Smooth muscle cell (in vitro differentiated cells): Measurements from ENCODE around the gene CHKA. TPM values are rescaled to one million over a fixed set of nuclear protein-coding genes. Genes with fewer than 3 reads are reported as not detected.

Experiments
- DNase-seq: peaks from one replicate; lab custom pipeline; 2025; ENCODE audit not compliant: unreplicated experiment; lab: John Stamatoyannopoulos, UW
- H2AFZ ChIP-seq: fragments of 200-600 bp; sonication (generic); 2 replicates; pipeline ENCODE4 v1.6.0; 2016; ENCODE audit warnings: antibody characterized with exemption, low read depth, mild to moderate bottlenecking
- H3F3A ChIP-seq: fragments of 200-600 bp; sonication (generic); 2 replicates; pipeline ENCODE4 v1.6.0; 2017; ENCODE audit warnings: antibody characterized with exemption, low read depth
- H3K27ac ChIP-seq: fragments of 200-600 bp; sonication (generic); 2 replicates; pipeline ENCODE4 v1.5.1; 2016; ENCODE audit warnings: low read depth, mild to moderate bottlenecking
- H3K27me3 ChIP-seq: fragments of 200-600 bp; sonication (generic); 2 replicates; pipeline ENCODE4 v1.6.1; 2016; ENCODE audit warnings: low read depth, mild to moderate bottlenecking
- H3K36me3 ChIP-seq: fragments of 200-600 bp; sonication (generic); 2 replicates; pipeline ENCODE4 v1.5.1; 2016; ENCODE audit warnings: low read depth
- H3K4me1 ChIP-seq: fragments of 200-600 bp; sonication (generic); 2 replicates; pipeline ENCODE4 v1.5.1; 2016; ENCODE audit warnings: low read depth
- H3K4me2 ChIP-seq: fragments of 200-600 bp; sonication (generic); 2 replicates; pipeline ENCODE4 v1.6.0; 2016; ENCODE audit warnings: mild to moderate bottlenecking
- H3K4me3 ChIP-seq: fragments of 200-600 bp; sonication (generic); 2 replicates; pipeline ENCODE4 v1.5.1; 2016; ENCODE audit warnings: mild to moderate bottlenecking
- H3K79me2 ChIP-seq: fragments of 200-600 bp; sonication (generic); 2 replicates; pipeline ENCODE4 v1.6.0; 2016; ENCODE audit warnings: low read depth, mild to moderate bottlenecking
- H3K9ac ChIP-seq: fragments of 200-600 bp; sonication (generic); 2 replicates; pipeline ENCODE4 v1.6.0; 2016; ENCODE audit warnings: low read depth
- H3K9me3 ChIP-seq: fragments of 200-600 bp; sonication (generic); replicated peaks from 2 replicates; pipeline ENCODE4 v1.5.1; 2016; ENCODE audit warnings: low read depth
- H4K20me1 ChIP-seq: fragments of 200-600 bp; sonication (generic); 2 replicates; pipeline ENCODE4 v1.6.0; 2016; ENCODE audit warnings: low read depth
- WGBS: methylation state at CpG from one replicate; pipeline ENCODE4 v1.1.7; 2016; ENCODE audit warnings: low lambda C conversion rate; 5-methylcytosine and 5-hydroxymethylcytosine counted together
- polyA plus RNA-seq: library from polyadenylated mRNA; unstranded; fragments of >200 nt; fragmentation: Nextera tagmentation; extraction: Ambion mirVana; gene quantifications from 2 replicates; pipeline ENCODE4 v1.2.1, GENCODE V29; 2016
- total RNA-seq: library from RNA; depleted of rRNA; stranded (reverse); fragments of >200 nt; gene quantifications from 2 replicates; pipeline ENCODE4 v1.2.3, GENCODE V29; 2014
- TF ChIP-seq, protein P1 (sequence below): fragments of 200-600 bp; sonication (generic); IDR thresholded peaks from 2 replicates; pipeline ENCODE4 v1.5.1; 2017; ENCODE audit warnings: borderline replicate concordance, mild to moderate bottlenecking, antibody characterized with exemption; ENCODE audit not compliant: insufficient read depth, poor library complexity, severe bottlenecking

The CHKA gene
- total and polyA plus RNA-seq, 2 experiments from 2014 or later: 19.9 to 31.1 TPM

DNA sequence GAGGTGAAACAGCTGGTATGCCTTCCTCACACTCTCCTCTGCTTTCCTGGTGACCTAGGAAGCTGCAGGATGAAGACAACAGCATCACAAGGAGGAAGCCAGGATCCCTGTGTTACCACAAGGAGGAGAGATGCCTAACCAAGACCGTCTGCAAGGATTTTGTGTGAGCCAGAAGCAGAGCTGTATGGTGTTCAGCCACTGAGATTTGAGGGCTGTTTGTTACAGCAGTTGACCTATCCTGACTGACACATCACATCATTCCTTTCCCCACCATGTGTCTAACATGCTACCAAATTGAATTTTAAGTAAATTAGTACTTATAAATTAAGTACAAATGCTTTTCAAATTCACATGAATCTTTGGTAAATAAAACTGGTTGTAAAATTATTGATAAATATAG, 8.9 kb upstream of the CHKA start:
- no peaks in the 10 kb centered on the region for H3F3A ChIP-seq
- no peak for DNase-seq
- no peak overlapping the region for H3K9ac ChIP-seq
- H3K4me2 ChIP-seq: no peak overlapping the region
- no peaks in the 10 kb centered on the region for H3K4me1 ChIP-seq
- no peaks in the 10 kb centered on the region for H4K20me1 ChIP-seq
- H3K4me3 ChIP-seq: no peak overlapping the region
- H3K36me3 ChIP-seq: no peaks in the 10 kb centered on the region
- TF ChIP-seq, protein P1, sequence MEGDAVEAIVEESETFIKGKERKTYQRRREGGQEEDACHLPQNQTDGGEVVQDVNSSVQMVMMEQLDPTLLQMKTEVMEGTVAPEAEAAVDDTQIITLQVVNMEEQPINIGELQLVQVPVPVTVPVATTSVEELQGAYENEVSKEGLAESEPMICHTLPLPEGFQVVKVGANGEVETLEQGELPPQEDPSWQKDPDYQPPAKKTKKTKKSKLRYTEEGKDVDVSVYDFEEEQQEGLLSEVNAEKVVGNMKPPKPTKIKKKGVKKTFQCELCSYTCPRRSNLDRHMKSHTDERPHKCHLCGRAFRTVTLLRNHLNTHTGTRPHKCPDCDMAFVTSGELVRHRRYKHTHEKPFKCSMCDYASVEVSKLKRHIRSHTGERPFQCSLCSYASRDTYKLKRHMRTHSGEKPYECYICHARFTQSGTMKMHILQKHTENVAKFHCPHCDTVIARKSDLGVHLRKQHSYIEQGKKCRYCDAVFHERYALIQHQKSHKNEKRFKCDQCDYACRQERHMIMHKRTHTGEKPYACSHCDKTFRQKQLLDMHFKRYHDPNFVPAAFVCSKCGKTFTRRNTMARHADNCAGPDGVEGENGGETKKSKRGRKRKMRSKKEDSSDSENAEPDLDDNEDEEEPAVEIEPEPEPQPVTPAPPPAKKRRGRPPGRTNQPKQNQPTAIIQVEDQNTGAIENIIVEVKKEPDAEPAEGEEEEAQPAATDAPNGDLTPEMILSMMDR: no peak
- no peaks in the 10 kb centered on the region for H3K27me3 ChIP-seq
- no peak overlapping the region for H3K27ac ChIP-seq
- no peak overlapping the region for H2AFZ ChIP-seq
- H3K9me3 ChIP-seq: no peaks in the 10 kb centered on the region
- H3K79me2 ChIP-seq: no peaks in the 10 kb centered on the region
- 85% methylated on average over 1 of the region's 1 CpG for WGBS

DNA sequence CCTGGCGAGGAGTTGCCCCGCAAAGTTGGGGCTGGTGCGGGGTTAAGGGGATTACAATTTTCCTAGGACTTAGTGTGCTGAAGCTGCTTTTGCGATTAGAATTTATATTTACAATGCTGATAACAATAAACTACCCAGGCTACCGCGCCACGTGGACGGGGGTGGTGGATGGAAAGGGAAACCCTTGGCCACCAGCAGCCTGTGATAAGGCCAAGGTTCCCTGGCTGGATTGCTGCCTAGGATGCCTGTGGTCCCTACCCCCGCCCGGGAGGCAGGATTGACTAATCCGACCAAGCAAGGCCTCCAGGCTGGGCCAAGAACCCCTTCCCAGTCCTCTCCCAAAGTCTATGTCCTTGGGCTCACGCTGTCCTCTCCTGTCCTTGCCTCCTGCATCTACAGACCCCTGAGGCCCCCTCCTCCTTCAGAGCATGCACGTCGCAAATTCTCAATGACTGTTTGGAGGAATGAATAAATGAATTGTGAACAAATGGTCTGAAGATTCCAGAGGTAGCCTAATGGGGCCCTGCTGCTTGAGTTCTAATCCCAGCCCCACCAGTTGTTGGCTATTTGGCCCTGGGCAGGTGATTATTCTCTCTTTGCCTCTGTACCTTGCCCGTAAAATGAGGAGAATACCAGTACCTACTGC, 7.6 kb upstream of the CHKA start:
- H3K9ac ChIP-seq: no peak overlapping the region
- TF ChIP-seq, protein P1: no peak
- peak overlapping the region; percentile 20 for H2AFZ ChIP-seq
- no peaks in the 10 kb centered on the region for H3K9me3 ChIP-seq
- H3K4me2 ChIP-seq: peak overlapping the region; percentile 81
- DNase-seq: no peak
- no peak overlapping the region for H3K27ac ChIP-seq
- no peaks in the 10 kb centered on the region for H3K27me3 ChIP-seq
- no peaks in the 10 kb centered on the region for H3K36me3 ChIP-seq
- H3F3A ChIP-seq: no peaks in the 10 kb centered on the region
- peak overlapping the region; percentile 47 for H3K4me3 ChIP-seq
- H4K20me1 ChIP-seq: no peaks in the 10 kb centered on the region
- no peaks in the 10 kb centered on the region for H3K79me2 ChIP-seq
- no peaks in the 10 kb centered on the region for H3K4me1 ChIP-seq
- WGBS: 19% methylated on average over 15 of the region's 15 CpGs

DNA sequence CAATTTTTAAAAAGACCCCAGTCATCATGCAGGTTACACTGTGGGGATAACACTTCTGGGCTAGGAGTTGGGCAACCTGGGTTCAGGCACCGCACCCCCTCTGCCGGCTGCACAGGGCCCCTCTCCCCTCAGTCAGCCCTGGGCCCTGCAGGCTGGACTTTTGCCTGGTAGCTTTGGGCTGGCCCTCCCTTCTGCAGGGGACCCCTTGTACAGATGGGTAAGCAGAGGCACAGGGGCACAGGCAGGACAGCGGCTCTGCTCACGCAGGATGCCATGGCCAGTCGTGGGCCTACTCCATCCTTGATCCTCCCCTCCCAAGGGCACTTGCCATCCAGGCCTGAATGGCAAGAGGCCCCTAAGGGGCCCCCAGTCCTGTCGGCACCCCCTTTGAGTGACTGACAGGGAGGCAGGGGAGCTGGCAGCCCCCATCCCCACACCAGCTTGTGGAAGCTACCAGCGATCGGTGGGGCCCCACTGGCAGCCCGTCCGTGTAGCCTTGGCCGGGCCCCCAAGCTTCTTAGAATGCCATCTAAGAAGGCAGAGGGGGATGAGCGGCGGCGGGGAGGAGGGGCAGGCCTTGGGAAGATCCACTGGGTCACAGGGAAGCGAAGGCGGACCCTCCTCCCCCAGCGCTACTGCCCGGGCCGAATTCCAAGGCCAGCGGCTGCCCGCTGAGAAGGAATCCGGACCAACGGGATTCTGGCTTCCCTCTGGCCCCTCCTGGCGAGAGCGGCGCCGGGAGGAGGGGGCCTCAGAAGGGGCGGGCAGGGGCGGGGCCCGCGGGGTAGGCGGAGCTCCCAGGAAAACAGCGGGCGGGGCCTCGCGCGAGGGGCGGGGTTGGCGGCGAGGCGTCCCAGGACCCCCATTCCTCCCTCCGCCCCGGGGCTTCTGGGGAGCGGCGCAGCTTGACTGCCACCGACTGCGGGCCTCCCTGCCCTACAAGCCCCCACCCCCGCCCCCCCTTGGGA, 6.8 kb upstream of the CHKA start:
- WGBS: 17% methylated on average over 26 of the region's 48 CpGs
- Histone ChIP-seq H3K4me1 (no peaks in the 10 kb centered on the region), H3K4me2 (peak overlapping the region; percentile 81), H3K9me3 (no peaks in the 10 kb centered on the region), H3K9ac (no peak overlapping the region), H3K27ac (no peak overlapping the region), H3F3A (no peaks in the 10 kb centered on the region), H3K36me3 (no peaks in the 10 kb centered on the region), H2AFZ (peak overlapping the region; percentile 20), H3K27me3 (no peaks in the 10 kb centered on the region), H3K4me3 (peak overlapping the region; percentile 47), H3K79me2 (no peaks in the 10 kb centered on the region), H4K20me1 (no peaks in the 10 kb centered on the region)
- TF ChIP-seq, protein P1: no peak
- DNase-seq: peak; percentile 76
